HuH-7.5 (cell line): ENCODE measurements around the gene ZNF385C.

Experiments used
- DNase-seq: peaks from one replicate; pipeline ENCODE4 v3.0.0; 2011; ENCODE audit warnings: low spot score

ZNF385C gene

GRCh38 chr17:42077755-42078154 is 20.5 kb downstream of the ZNF385C start:
- no peak for DNase-seq

GRCh38 chr17:42076797-42077559 is 21.3 kb downstream of the ZNF385C start:
- no peak for DNase-seq

GRCh38 chr17:42075789-42076188 is 22.5 kb downstream of the ZNF385C start:
- no peak for DNase-seq

- peak; percentile 65 for DNase-seq
Observed at GRCh38 chr17:42072323-42073187, 25.7 kb downstream of the ZNF385C start.

GRCh38 chr17:42071810-42072209 is 26.5 kb downstream of the ZNF385C start:
- DNase-seq, result no peak

GRCh38 chr17:42068979-42069378 is 29.3 kb downstream of the ZNF385C start:
- no peak for DNase-seq

- peak; percentile 86 for DNase-seq
Observed at GRCh38 chr17:42067371-42068091, 30.7 kb downstream of the ZNF385C start.

- DNase-seq, result no peak
Observed at GRCh38 chr17:42065201-42065600, 33.1 kb downstream of the ZNF385C start.

- DNase-seq, result no peak
Observed at GRCh38 chr17:42062681-42063080, 35.6 kb downstream of the ZNF385C start.

GRCh38 chr17:42061646-42062487 is 36.4 kb downstream of the ZNF385C start:
- DNase-seq, result no peak

- no peak for DNase-seq
Observed at GRCh38 chr17:42060231-42060630, 38.0 kb downstream of the ZNF385C start.

GRCh38 chr17:42059815-42060214 is 38.5 kb downstream of the ZNF385C start:
- no peak for DNase-seq

GRCh38 chr17:42058063-42058462 is 40.2 kb downstream of the ZNF385C start:
- no peak for DNase-seq

- DNase-seq, result no peak
Observed at GRCh38 chr17:42056635-42057034, 41.6 kb downstream of the ZNF385C start.

GRCh38 chr17:42055496-42055895 is 42.8 kb downstream of the ZNF385C start:
- DNase-seq, result no peak

- no peak for DNase-seq
Observed at GRCh38 chr17:42055027-42055426, 43.2 kb downstream of the ZNF385C start.

GRCh38 chr17:42053731-42054500 is 44.4 kb downstream of the ZNF385C start:
- DNase-seq, result no peak

- no peak for DNase-seq
Observed at GRCh38 chr17:42052346-42052877, 45.9 kb downstream of the ZNF385C start.

GRCh38 chr17:42051645-42052044 is 46.6 kb downstream of the ZNF385C start:
- DNase-seq, result no peak

GRCh38 chr17:42051013-42051400 is 47.3 kb downstream of the ZNF385C start:
- DNase-seq, result no peak
